ENCODE results near the gene SRRM3.

The SRRM3 gene

GRCh38 chr7:76247938-76248337 lies 46.2 kb downstream of the SRRM3 start:
- Histone ChIP-seq H3K4me2 (ENCODE audit: low read length) (no peak overlapping the region), H3K4me1 (ENCODE audit: control insufficient read depth, low read length) (no peaks in the 10 kb centered on the region)
- TF ChIP-seq CTCF (IDR thresholded peaks at IDR 0.05; ENCODE audit: low read depth, low read length, poor library complexity, severe bottlenecking) (no peak), EZH2phosphoT487 (IDR thresholded peaks at IDR 0.05; ENCODE audit: borderline replicate concordance, low read length) (no peak)

GRCh38 chr7:76252021-76252420 lies 50.3 kb downstream of the SRRM3 start:
- H3K27ac ChIP-seq (ENCODE audit: low read depth, low read length): no peak overlapping the region
- H3K9me3 ChIP-seq (ENCODE audit: control insufficient read depth, insufficient read depth, low read length): no peaks in the 10 kb centered on the region
- H3K79me2 ChIP-seq (ENCODE audit: control insufficient read depth, low read length): no peaks in the 10 kb centered on the region
- no peaks in the 10 kb centered on the region for H3F3A ChIP-seq (ENCODE audit: control insufficient read depth, insufficient read depth)
- no peak for TF ChIP-seq CTCF (IDR thresholded peaks at IDR 0.05; ENCODE audit: low read depth, low read length, poor library complexity, severe bottlenecking)
- no peak for TF ChIP-seq EZH2phosphoT487 (IDR thresholded peaks at IDR 0.05; ENCODE audit: borderline replicate concordance, low read length)
- no peaks in the 10 kb centered on the region for H4K20me1 ChIP-seq (ENCODE audit: control insufficient read depth, insufficient read depth, low read depth, low read length)
- no peaks in the 10 kb centered on the region for H3K27me3 ChIP-seq (ENCODE audit: control insufficient read depth, low read length)
- no peaks in the 10 kb centered on the region for H3K9me2 ChIP-seq (replicated peaks; ENCODE audit: control insufficient read depth, low read length)
- H3K36me3 ChIP-seq (ENCODE audit: control insufficient read depth, low read length): no peaks in the 10 kb centered on the region
- no peak overlapping the region for H3K4me3 ChIP-seq (ENCODE audit: low read length)
- H3K4me2 ChIP-seq (ENCODE audit: low read length): no peak overlapping the region
- H3K4me1 ChIP-seq (ENCODE audit: control insufficient read depth, low read length): no peaks in the 10 kb centered on the region

More at GRCh38 chr7:76247938-76248337, 46.2 kb downstream of the SRRM3 start:
- H3F3A ChIP-seq (ENCODE audit: control insufficient read depth, insufficient read depth): no peaks in the 10 kb centered on the region
- H3K36me3 ChIP-seq (ENCODE audit: control insufficient read depth, low read length): no peaks in the 10 kb centered on the region
- H3K4me3 ChIP-seq (ENCODE audit: low read length): no peak overlapping the region
- no peaks in the 10 kb centered on the region for H3K79me2 ChIP-seq (ENCODE audit: control insufficient read depth, low read length)
- no peak overlapping the region for H3K27ac ChIP-seq (ENCODE audit: low read depth, low read length)
- no peaks in the 10 kb centered on the region for H3K9me2 ChIP-seq (replicated peaks; ENCODE audit: control insufficient read depth, low read length)
- H4K20me1 ChIP-seq (ENCODE audit: control insufficient read depth, insufficient read depth, low read depth, low read length): 0 out of 2 replicates have a peak, but pooled peaks cover 4% of the 10 kb centered on the region
- no peaks in the 10 kb centered on the region for H3K9me3 ChIP-seq (ENCODE audit: control insufficient read depth, insufficient read depth, low read length)
- H3K27me3 ChIP-seq (ENCODE audit: control insufficient read depth, low read length): 0 out of 2 replicates have a peak, but pooled peaks cover 6% of the 10 kb centered on the region

GRCh38 chr7:76254781-76255180 lies 53.1 kb downstream of the SRRM3 start:
- Histone ChIP-seq H3K9me2 (replicated peaks; ENCODE audit: control insufficient read depth, low read length) (no peaks in the 10 kb centered on the region), H3K79me2 (ENCODE audit: control insufficient read depth, low read length) (no peaks in the 10 kb centered on the region), H3K36me3 (ENCODE audit: control insufficient read depth, low read length) (no peaks in the 10 kb centered on the region), H3K4me1 (ENCODE audit: control insufficient read depth, low read length) (no peaks in the 10 kb centered on the region), H3K27me3 (ENCODE audit: control insufficient read depth, low read length) (no peaks in the 10 kb centered on the region), H3K4me2 (ENCODE audit: low read length) (no peak overlapping the region), H4K20me1 (ENCODE audit: control insufficient read depth, insufficient read depth, low read depth, low read length) (0 out of 2 replicates have a peak, but pooled peaks cover 3% of the 10 kb centered on the region), H3K4me3 (ENCODE audit: low read length) (no peak overlapping the region), H3F3A (ENCODE audit: control insufficient read depth, insufficient read depth) (no peaks in the 10 kb centered on the region), H3K9me3 (ENCODE audit: control insufficient read depth, insufficient read depth, low read length) (no peaks in the 10 kb centered on the region), H3K27ac (ENCODE audit: low read depth, low read length) (no peak overlapping the region)
- no peak for TF ChIP-seq CTCF (IDR thresholded peaks at IDR 0.05; ENCODE audit: low read depth, low read length, poor library complexity, severe bottlenecking)
- TF ChIP-seq EZH2phosphoT487 (IDR thresholded peaks at IDR 0.05; ENCODE audit: borderline replicate concordance, low read length): no peak
